RWPE2 (cell line): Measurements from ENCODE around the gene ZNF48.

Source experiments
- ATAC-seq: fragments of 200-7000 bp; cut with Tn5 transposase; 3 replicates; pipeline ENCODE4 v1.9.1; 2021; ENCODE audit warnings: low read depth
- DNase-seq: peaks from one replicate; pipeline ENCODE4 v3.0.0-alpha.2; 2020; ENCODE audit warnings: low spot score
- H3K27ac ChIP-seq: fragments of 450-650 bp; 2 replicates; pipeline ENCODE4 v1.5.1; 2017; ENCODE audit warnings: mild to moderate bottlenecking; ENCODE audit not compliant: poor library complexity, severe bottlenecking
- H3K27me3 ChIP-seq: fragments of 250-450 bp; sonication (Bioruptor Pico); 2 replicates; pipeline ENCODE4 v1.5.1; 2021; ENCODE audit warnings: mild to moderate bottlenecking, moderate library complexity; ENCODE audit not compliant: insufficient read depth, poor library complexity, severe bottlenecking
- H3K36me3 ChIP-seq: fragments of 250-450 bp; sonication (Bioruptor Pico); 2 replicates; pipeline ENCODE4 v1.5.1; 2020; ENCODE audit warnings: low read depth, mild to moderate bottlenecking, moderate library complexity
- H3K4me1 ChIP-seq: fragments of 250-450 bp; sonication (Bioruptor Pico); 2 replicates; pipeline ENCODE4 v1.5.1; 2021; ENCODE audit warnings: mild to moderate bottlenecking, moderate library complexity; ENCODE audit not compliant: insufficient read depth, poor library complexity, severe bottlenecking
- H3K4me3 ChIP-seq: fragments of 250-450 bp; sonication (Bioruptor Pico); 2 replicates; pipeline ENCODE4 v1.5.1; 2021; ENCODE audit warnings: mild to moderate bottlenecking, moderate library complexity; ENCODE audit not compliant: severe bottlenecking
- H3K9me3 ChIP-seq: fragments of 250-450 bp; sonication (Bioruptor Pico); 2 replicates; pipeline ENCODE4 v1.5.1; 2021; ENCODE audit warnings: mild to moderate bottlenecking, moderate library complexity; ENCODE audit not compliant: severe bottlenecking
- CTCF ChIP-seq: fragments of 450-650 bp; IDR thresholded peaks from one replicate; pipeline ENCODE4 v1.5.1; 2017; ENCODE audit warnings: mild to moderate bottlenecking, moderate library complexity; ENCODE audit not compliant: poor library complexity, severe bottlenecking

The ZNF48 gene

GRCh38 chr16:30380803-30381208 is 14.4 kb upstream of the ZNF48 start:
- ATAC-seq (no peak), DNase-seq (no peak)
- no peak overlapping the region for H3K27ac ChIP-seq
- no peak overlapping the region for H3K4me3 ChIP-seq
- no peaks in the 10 kb centered on the region for H3K27me3 ChIP-seq
- H3K4me1 ChIP-seq: peaks cover 4% of the 10 kb centered on the region
- H3K9me3 ChIP-seq: no peaks in the 10 kb centered on the region
- no peaks in the 10 kb centered on the region for H3K36me3 ChIP-seq
- TF ChIP-seq CTCF: no peak

- H3K4me1 ChIP-seq: peaks cover 4% of the 10 kb centered on the region
- no peak overlapping the region for H3K27ac ChIP-seq
These were observed 13.8 kb upstream of the ZNF48 start for GRCh38 chr16:30381291-30382041.

GRCh38 chr16:30382111-30382881 is 12.9 kb upstream of the ZNF48 start, which contains the start of gene SEPTIN1:
Gene SEPTIN1, minus strand, starts transcription at chr16:30382561. Its CDS starts 19 bp downstream, at chr16:30382542.
- no peak for TF ChIP-seq CTCF
- ATAC-seq (no peak), DNase-seq (no peak)
- H3K4me1 ChIP-seq: peaks cover 2% of the 10 kb centered on the region
- no peaks in the 10 kb centered on the region for H3K36me3 ChIP-seq
- no peak within 1 kb of the TSS for H3K27ac ChIP-seq
- no peak within 1 kb of the TSS for H3K4me3 ChIP-seq
- H3K9me3 ChIP-seq: no peaks in the 10 kb centered on the region
- H3K27me3 ChIP-seq: no peaks in the 10 kb centered on the region

More at GRCh38 chr16:30381291-30382041, 13.8 kb upstream of the ZNF48 start:
- DNase-seq (no peak), ATAC-seq (no peak)
- Histone ChIP-seq H3K4me3 (no peak overlapping the region), H3K9me3 (no peaks in the 10 kb centered on the region), H3K36me3 (no peaks in the 10 kb centered on the region), H3K27me3 (no peaks in the 10 kb centered on the region)
- TF ChIP-seq CTCF: no peak

- no peak overlapping the region for H3K27ac ChIP-seq
- no peaks in the 10 kb centered on the region for H3K36me3 ChIP-seq
- ATAC-seq (no peak), DNase-seq (no peak)
- no peak overlapping the region for H3K4me3 ChIP-seq
- H3K4me1 ChIP-seq: no peaks in the 10 kb centered on the region
- H3K27me3 ChIP-seq: no peaks in the 10 kb centered on the region
- H3K9me3 ChIP-seq: no peaks in the 10 kb centered on the region
- TF ChIP-seq CTCF: no peak
These were observed 11.7 kb upstream of the ZNF48 start for GRCh38 chr16:30383521-30383920.
